Endothelial cell (in vitro differentiated cells): ENCODE measurements around the gene MYO7A. TPM values are rescaled to one million over a fixed set of nuclear protein-coding genes. Genes with fewer than 3 reads are reported as not detected.

Experiments used
- DNase-seq: peaks from one replicate; pipeline ENCODE4 v3.0.0; 2021; ENCODE audit warnings: low spot score
- H3K27ac Mint-ChIP-seq: one replicate; pipeline ENCODE4 v1.8.0; 2021; ENCODE audit warnings: mixed read lengths, inconsistent platforms; ENCODE audit not compliant: unreplicated experiment
- H3K27me3 Mint-ChIP-seq: one replicate; pipeline ENCODE4 v1.8.0; 2021; ENCODE audit warnings: mild to moderate bottlenecking, moderate library complexity, mixed read lengths, inconsistent platforms; ENCODE audit not compliant: unreplicated experiment
- H3K36me3 Mint-ChIP-seq: one replicate; pipeline ENCODE4 v1.8.0; 2021; ENCODE audit warnings: mild to moderate bottlenecking, low read depth, mixed read lengths, inconsistent platforms; ENCODE audit not compliant: unreplicated experiment
- H3K4me1 Mint-ChIP-seq: one replicate; pipeline ENCODE4 v1.8.0; 2021; ENCODE audit warnings: mild to moderate bottlenecking, mixed read lengths, inconsistent platforms; ENCODE audit not compliant: unreplicated experiment
- H3K4me3 Mint-ChIP-seq: one replicate; pipeline ENCODE4 v1.8.0; 2021; ENCODE audit warnings: mild to moderate bottlenecking, mixed read lengths, inconsistent platforms; ENCODE audit not compliant: unreplicated experiment
- H3K9me3 Mint-ChIP-seq: one replicate; pipeline ENCODE4 v1.8.0; 2021; ENCODE audit warnings: mixed read lengths, inconsistent platforms; ENCODE audit not compliant: unreplicated experiment
- total RNA-seq: library from RNA; stranded (reverse); fragmentation: NEBNext Ultra II Directional; extraction: Animal tissue kit (Norgen Biotek cat#: 25700); gene quantifications from one replicate; pipeline ENCODE4 v1.2.1, GENCODE V29; 2021; ENCODE audit not compliant: unreplicated experiment
- TF ChIP-seq, protein P1 (sequence below): fragments of 200-600 bp; sonication (generic); IDR thresholded peaks from one replicate; pipeline ENCODE4 v1.5.0; 2021; ENCODE audit warnings: antibody characterized with exemption; ENCODE audit not compliant: unreplicated experiment

Gene MYO7A
- total RNA-seq, 1 donor from 2014 or later = 18.3 TPM

GRCh38 chr11:77107950-77108349 lies 20.1 kb upstream of the MYO7A start:
- TF ChIP-seq, protein P1, sequence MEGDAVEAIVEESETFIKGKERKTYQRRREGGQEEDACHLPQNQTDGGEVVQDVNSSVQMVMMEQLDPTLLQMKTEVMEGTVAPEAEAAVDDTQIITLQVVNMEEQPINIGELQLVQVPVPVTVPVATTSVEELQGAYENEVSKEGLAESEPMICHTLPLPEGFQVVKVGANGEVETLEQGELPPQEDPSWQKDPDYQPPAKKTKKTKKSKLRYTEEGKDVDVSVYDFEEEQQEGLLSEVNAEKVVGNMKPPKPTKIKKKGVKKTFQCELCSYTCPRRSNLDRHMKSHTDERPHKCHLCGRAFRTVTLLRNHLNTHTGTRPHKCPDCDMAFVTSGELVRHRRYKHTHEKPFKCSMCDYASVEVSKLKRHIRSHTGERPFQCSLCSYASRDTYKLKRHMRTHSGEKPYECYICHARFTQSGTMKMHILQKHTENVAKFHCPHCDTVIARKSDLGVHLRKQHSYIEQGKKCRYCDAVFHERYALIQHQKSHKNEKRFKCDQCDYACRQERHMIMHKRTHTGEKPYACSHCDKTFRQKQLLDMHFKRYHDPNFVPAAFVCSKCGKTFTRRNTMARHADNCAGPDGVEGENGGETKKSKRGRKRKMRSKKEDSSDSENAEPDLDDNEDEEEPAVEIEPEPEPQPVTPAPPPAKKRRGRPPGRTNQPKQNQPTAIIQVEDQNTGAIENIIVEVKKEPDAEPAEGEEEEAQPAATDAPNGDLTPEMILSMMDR = no peak

DNA sequence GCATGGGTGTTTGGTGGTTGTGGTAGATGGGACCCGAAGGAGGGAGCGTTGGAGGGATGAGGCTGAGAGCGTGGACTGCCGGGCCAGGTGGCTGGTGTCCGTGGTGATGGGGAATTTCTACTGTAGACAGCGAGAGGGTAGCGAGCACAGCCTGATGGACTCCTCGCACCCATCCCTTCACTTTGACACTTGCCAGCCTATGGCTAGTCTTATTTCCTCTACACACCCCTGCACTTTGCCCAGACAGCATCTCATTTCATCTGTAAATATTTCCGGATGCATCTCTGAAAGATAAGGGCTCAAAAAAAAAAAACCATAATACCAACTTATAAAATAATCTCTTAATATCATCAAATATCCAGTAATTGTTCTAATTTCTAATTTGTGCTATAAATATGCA lies 19.6 kb upstream of the MYO7A start:
- DNase-seq = no peak
- Mint-ChIP-seq H3K4me3 (peak overlapping the region; percentile 37), H3K9me3 (no peaks in the 10 kb centered on the region), H3K27me3 (peaks cover 16% of the 10 kb centered on the region), H3K27ac (no peak overlapping the region), H3K36me3 (peaks cover 19% of the 10 kb centered on the region), H3K4me1 (peaks cover 12% of the 10 kb centered on the region)
- TF ChIP-seq, protein P1 = no peak

More at GRCh38 chr11:77107950-77108349, 20.1 kb upstream of the MYO7A start:
- H3K27ac Mint-ChIP-seq = no peak overlapping the region
- no peaks in the 10 kb centered on the region for H3K9me3 Mint-ChIP-seq
- peaks cover 20% of the 10 kb centered on the region for H3K36me3 Mint-ChIP-seq
- H3K4me3 Mint-ChIP-seq = peak overlapping the region; percentile 37
- no peak for DNase-seq
- peaks cover 19% of the 10 kb centered on the region for H3K27me3 Mint-ChIP-seq
- peaks cover 10% of the 10 kb centered on the region for H3K4me1 Mint-ChIP-seq

- Mint-ChIP-seq H3K4me3 (no peak overlapping the region), H3K9me3 (no peaks in the 10 kb centered on the region), H3K36me3 (peaks cover 10% of the 10 kb centered on the region), H3K4me1 (peaks cover 13% of the 10 kb centered on the region), H3K27ac (no peak overlapping the region), H3K27me3 (peaks cover 8% of the 10 kb centered on the region)
- no peak for DNase-seq
- TF ChIP-seq, protein P1 = no peak
These were observed 18.6 kb upstream of the MYO7A start for GRCh38 chr11:77109236-77110019.

- H3K36me3 Mint-ChIP-seq = peaks cover 10% of the 10 kb centered on the region
- H3K27ac Mint-ChIP-seq = no peak overlapping the region
- H3K4me1 Mint-ChIP-seq = peaks cover 13% of the 10 kb centered on the region
- TF ChIP-seq, protein P1 = no peak
- H3K9me3 Mint-ChIP-seq = no peaks in the 10 kb centered on the region
- no peak overlapping the region for H3K4me3 Mint-ChIP-seq
- H3K27me3 Mint-ChIP-seq = peaks cover 11% of the 10 kb centered on the region
- DNase-seq = no peak
These were observed 17.2 kb upstream of the MYO7A start for GRCh38 chr11:77110836-77111235.

- H3K4me3 Mint-ChIP-seq = no peak overlapping the region
- H3K27ac Mint-ChIP-seq = no peak overlapping the region
- peaks cover 13% of the 10 kb centered on the region for H3K4me1 Mint-ChIP-seq
- no peaks in the 10 kb centered on the region for H3K9me3 Mint-ChIP-seq
- DNase-seq = no peak
- TF ChIP-seq, protein P1 = no peak
- H3K27me3 Mint-ChIP-seq = peaks cover 11% of the 10 kb centered on the region
- peaks cover 10% of the 10 kb centered on the region for H3K36me3 Mint-ChIP-seq
These were observed 16.8 kb upstream of the MYO7A start for GRCh38 chr11:77111277-77111676.
